Nucleus accumbens (tissue), 56 donors: Measurements from ENCODE around the gene PROSER2.

Experiments used
- DNase-seq, 56 donors: peaks; one replicate each; lab custom pipeline; 2025; lab: John Stamatoyannopoulos, UW

The PROSER2 gene

GRCh38 chr10:11798845-11799735, 24.1 kb upstream of the PROSER2 start:
- no peak for DNase-seq

- no peak for DNase-seq
Observed at GRCh38 chr10:11799736-11800080, 23.4 kb upstream of the PROSER2 start.

GRCh38 chr10:11804336-11804735, 18.8 kb upstream of the PROSER2 start:
- DNase-seq, result no peak

GRCh38 chr10:11805792-11806191, 17.4 kb upstream of the PROSER2 start:
- DNase-seq, result no peak

GRCh38 chr10:11806706-11807105, 16.4 kb upstream of the PROSER2 start:
- no peak for DNase-seq

GRCh38 chr10:11808808-11809207, 14.3 kb upstream of the PROSER2 start:
- no peak for DNase-seq

- no peak for DNase-seq
Observed at GRCh38 chr10:11810313-11810766, 12.8 kb upstream of the PROSER2 start.

- no peak for DNase-seq
Observed at GRCh38 chr10:11810973-11811372, 12.2 kb upstream of the PROSER2 start.

- DNase-seq, result no peak
Observed at GRCh38 chr10:11813177-11813576, 10.0 kb upstream of the PROSER2 start.

- DNase-seq, result no peak
Observed at GRCh38 chr10:11813855-11814567, 9.1 kb upstream of the PROSER2 start.

GRCh38 chr10:11819027-11819426, 4.1 kb upstream of the PROSER2 start:
- DNase-seq, result no peak

- no peak for DNase-seq
Observed at GRCh38 chr10:11822026-11822756, 965 bp upstream of the PROSER2 start.

- no peak for DNase-seq
Observed at GRCh38 chr10:11822809-11823121, 391 bp upstream of the PROSER2 start.

- no peak for DNase-seq
Observed at GRCh38 chr10:11823989-11824346, 812 bp downstream of the PROSER2 start.

- no peak for DNase-seq
Observed at GRCh38 chr10:11824376-11824775, 1.2 kb downstream of the PROSER2 start.

- DNase-seq, result no peak
Observed at GRCh38 chr10:11824825-11825224, 1.7 kb downstream of the PROSER2 start.

GRCh38 chr10:11825796-11826414, 2.7 kb downstream of the PROSER2 start:
- no peak for DNase-seq

- DNase-seq, result no peak
Observed at GRCh38 chr10:11827006-11827405, 3.9 kb downstream of the PROSER2 start.

- no peak for DNase-seq
Observed at GRCh38 chr10:11827414-11827813, 4.3 kb downstream of the PROSER2 start.

GRCh38 chr10:11828682-11829284, 5.6 kb downstream of the PROSER2 start:
- no peak for DNase-seq
